Cardiac septum (tissue), 1 donor: Measurements from ENCODE around the gene STIMATE. TPM values are rescaled to one million over a fixed set of nuclear protein-coding genes. Genes with fewer than 3 reads are reported as not detected.

Experiments used
- DNase-seq: peaks from one replicate; pipeline ENCODE4 v3.0.0-alpha.2; 2020; ENCODE audit warnings: low spot score
- intact Hi-C: fragments of 100-400 bp; cut with DNase I; formaldehyde crosslinking; loops from one replicate; pipeline ENCODE4 v1.14.0; 2022
- total RNA-seq: library from RNA; stranded (reverse); fragmentation: NEBNext Ultra II Directional; extraction: Animal tissue kit (Norgen Biotek cat#: 25700); gene quantifications from one replicate; pipeline ENCODE4 v1.2.1, GENCODE V29; 2021
- donor health status: DM: no; HTN: no; CAD: no.

The STIMATE gene
- total RNA-seq, 1 donor from 2014 or later = 11.2 TPM

DNA sequence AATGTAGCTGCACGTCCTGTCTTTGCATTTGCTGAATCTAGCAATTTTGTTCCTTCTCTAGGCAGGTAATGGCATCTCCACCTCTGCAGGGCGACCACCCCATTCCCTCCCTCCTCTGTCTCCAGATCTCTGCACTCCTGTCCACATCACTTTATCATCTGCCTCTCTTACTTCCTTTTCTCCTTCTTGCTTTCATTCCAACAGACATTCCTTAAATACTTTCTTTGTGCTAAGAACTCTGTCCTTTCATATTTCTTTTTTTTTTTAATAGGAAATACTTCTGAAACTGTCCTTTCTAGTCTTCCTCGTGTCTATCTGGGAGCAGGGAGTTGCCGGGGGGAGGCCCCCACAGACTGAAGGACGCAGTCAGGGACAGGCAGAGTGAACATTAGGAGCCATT lies 95.5 kb downstream of the STIMATE start:
- intact Hi-C loops = no loop called here
- DNase-seq = no peak

- DNase-seq = no peak
- intact Hi-C loops = no loop called here
Measured at GRCh38 chr3:52800079-52800478, 97.3 kb downstream of the STIMATE start.

DNA sequence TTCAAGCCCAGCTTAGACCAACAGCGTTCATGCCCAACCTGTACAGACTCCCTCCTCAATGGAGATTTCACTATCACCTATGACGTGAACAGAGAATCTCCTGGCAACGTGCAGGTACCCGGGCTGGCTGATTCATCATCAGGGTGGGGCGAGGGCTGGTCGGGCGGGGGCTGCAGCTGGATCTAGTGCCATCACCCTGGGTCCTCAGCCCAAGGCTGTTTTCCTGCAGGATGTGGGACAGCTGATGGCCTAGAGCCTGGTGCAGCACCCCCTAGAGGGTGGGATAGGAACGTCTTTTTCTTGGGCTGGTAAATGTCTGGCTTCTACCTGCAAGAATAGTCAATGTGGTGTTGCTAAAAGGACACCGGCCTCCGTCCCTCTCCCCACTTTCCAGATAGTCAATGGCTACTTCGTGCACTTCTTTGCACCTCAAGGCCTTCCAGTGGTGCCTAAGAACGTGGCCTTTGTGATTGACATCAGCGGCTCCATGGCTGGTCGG lies 98.3 kb downstream of the STIMATE start:
- no peak for DNase-seq
- intact Hi-C loops = no loop called here

GRCh38 chr3:52798376-52798977 lies 98.9 kb downstream of the STIMATE start:
- intact Hi-C loops = no loop called here
- no peak for DNase-seq

DNA sequence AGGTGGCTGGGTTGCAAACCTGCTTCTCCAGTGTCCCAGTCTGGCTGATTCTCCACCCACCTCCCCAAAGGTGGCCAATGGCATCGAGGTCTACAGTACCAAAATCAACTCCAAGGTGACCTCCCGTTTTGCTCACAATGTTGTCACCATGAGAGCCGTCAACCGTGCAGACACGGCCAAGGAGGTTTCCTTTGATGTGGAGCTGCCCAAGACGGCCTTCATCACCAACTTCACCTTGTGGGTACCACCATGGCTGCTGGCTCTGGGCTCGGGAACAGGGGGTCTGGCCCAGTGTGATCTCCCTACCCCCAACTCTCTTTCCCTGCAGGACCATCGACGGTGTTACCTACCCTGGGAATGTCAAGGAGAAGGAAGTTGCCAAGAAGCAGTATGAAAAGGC lies 100.9 kb downstream of the STIMATE start:
- intact Hi-C loops = no loop called here
- DNase-seq = no peak

- intact Hi-C loops = no loop called here
- no peak for DNase-seq
Measured at GRCh38 chr3:52795298-52795900, 101.9 kb downstream of the STIMATE start.

DNA sequence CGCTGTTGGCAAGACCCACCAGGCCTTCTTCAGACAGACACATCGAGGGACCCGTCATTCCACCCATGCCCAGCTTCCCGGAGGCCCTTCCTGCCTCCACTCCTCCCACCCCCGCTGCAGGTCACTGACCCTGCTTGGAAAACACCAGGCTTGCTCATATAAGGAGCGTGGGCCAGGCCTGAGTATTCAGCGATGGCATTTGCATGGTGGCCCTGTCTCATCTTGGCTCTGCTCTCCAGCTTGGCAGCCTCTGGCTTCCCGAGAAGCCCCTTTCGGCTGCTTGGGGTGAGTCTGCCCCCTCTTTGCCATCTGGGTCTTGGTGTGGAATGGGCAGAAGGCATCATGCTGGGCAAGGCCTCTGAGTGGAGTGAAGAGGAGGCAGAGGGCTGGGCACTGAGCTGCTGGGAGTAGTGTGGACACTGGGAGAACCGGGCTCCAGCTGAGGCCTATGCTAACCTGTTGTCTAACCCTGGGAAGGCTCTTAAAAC lies 102.7 kb downstream of the STIMATE start, which contains the start of gene ITIH3:
Gene ITIH3 (plus strand): TSS at position 185 of the 488 bp plus-strand sequence. CDS start 8 bp downstream, at position 193.
- intact Hi-C loops = no loop called here
- no peak for DNase-seq

GRCh38 chr3:52793702-52794611 lies 103.4 kb downstream of the STIMATE start:
- DNase-seq = no peak
- intact Hi-C loops = no loop called here

DNA sequence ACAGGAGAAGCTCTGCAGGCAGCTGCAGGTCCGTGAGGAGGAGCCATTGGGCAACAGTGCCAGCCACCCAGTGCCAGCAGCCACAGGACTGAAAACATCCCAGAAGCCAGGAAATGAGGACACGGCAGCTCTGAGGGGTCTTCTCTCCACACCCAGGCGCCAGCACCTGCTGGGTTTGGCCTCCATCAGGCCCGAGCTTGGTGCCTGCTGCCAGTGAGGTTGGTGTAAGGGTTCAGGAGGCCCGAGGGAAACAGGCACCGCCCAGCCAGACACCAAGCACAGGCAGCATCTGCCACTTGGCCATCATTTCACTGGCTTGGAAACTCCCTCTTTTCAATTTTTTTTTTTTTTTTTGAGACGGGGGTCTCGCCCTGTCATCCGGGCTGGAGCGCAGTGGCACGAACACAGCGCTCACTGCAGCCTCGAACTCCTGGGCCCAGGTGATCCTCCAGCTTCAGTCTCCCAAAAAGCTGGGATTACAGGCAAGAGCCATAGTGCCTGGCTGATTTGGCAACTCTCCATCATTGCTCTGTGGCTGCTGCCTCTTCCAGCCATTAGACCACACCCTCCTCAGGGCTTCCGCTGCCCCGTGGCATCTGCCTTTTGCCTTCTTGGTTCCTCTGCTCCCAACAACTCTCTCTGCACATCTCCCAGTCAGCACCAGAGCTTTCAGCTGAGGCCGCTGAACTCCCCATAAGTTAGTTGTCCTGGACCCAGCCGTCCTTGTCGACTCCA lies 104.2 kb downstream of the STIMATE start:
- no peak for DNase-seq
- intact Hi-C loops = no loop called here

DNA sequence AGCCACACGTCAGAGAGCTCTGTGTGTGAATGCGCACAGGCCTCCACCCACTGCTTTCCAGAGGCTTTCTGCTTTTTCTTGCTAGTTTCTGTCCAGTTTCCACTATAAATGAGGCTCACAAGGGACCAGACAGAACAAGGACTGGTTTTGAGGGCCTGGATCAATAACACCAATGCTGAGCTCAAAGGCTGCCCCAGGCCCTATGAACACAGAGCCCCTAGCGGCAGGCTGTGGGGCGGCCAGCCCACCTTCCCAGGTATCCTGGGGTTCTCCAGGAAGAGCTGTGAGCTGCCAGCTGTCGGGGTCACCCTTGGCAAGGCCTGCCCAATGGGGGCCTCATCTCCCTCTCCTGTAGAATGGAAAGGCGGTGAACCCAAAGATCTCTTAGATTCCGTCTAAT lies 104.9 kb downstream of the STIMATE start:
- DNase-seq = no peak

DNA sequence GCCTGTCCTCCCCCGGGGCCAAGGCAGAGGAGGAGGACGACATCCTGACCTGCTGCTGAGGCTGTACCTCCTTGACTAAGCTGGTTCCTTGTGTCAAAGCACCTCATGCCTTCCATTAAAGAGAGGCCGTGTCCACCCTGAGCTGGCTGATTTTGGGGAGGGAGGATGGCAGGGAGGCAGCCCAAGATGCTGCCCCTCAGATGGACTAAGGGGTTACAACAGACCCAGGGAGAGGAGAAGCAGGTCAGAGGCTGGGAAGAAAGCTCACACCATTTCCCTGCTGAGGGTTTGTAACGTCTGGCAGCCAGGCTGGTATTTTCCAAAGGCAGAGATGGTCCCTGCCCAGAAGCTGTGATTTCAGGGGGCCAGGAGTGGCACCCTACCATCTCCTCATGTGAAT lies 105.4 kb downstream of the STIMATE start:
- DNase-seq = no peak
- intact Hi-C loops = no loop called here

More for the DNA sequence above, 104.9 kb downstream of the STIMATE start:
- intact Hi-C loops = no loop called here

- intact Hi-C loops = no loop called here
- no peak for DNase-seq
Measured at GRCh38 chr3:52791366-52791765, 106.0 kb downstream of the STIMATE start.

DNA sequence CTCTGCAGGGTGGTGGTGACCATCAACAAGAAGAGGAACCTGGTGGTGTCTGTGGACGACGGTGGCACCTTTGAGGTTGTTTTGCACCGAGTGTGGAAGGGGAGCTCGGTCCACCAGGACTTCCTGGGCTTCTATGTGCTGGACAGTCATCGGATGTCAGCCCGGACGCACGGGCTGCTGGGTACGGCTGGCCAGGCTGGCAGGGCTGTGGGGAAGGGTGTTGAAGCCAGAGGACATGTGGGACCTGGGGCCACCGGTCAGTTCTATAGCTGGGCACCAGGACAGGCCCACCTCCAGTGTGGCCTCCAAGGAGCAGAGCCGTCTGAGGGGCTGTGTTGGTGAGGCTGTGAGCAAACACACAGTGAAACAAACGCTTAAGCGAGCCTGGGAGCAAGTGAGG lies 106.6 kb downstream of the STIMATE start:
- intact Hi-C loops = no loop called here
- no peak for DNase-seq

DNA sequence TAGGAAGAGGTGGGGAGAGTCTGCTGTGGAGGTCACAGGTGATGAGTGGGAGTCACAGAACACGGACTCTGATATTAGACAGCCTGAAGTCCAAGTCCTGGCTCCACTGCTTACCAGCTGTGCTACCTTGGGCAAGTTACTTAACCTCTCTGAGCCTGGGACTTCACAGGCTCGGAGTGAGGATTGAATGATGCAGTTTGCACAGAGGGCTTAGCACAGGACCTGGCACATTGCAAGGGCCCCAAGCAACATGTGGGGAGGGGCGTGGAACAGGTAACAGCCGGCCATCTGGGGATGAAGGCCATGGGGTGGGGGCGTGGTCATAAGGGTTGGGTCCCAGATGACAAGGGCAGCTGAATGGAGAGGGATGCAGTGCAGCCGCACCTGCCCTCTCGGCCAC lies 107.0 kb downstream of the STIMATE start:
- intact Hi-C loops = no loop called here

DNA sequence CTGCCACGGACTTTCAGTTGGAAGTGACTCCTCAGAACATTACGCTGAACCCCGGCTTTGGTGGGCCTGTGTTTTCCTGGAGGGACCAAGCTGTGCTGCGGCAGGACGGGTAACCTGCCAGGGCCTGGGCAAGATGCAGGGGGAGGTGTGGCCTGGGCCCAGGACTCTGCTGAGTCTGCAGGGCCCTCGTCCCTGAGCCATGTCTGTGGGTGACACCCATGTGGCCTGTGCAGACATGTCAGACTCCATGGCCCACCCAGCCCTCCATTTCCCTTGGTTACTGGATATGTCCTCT lies 107.7 kb downstream of the STIMATE start:
- intact Hi-C loops = no loop called here
- no peak for DNase-seq

More for the DNA sequence above, 107.0 kb downstream of the STIMATE start:
- no peak for DNase-seq

GRCh38 chr3:52788890-52789745 lies 108.2 kb downstream of the STIMATE start:
- DNase-seq = no peak

GRCh38 chr3:52787672-52788625 lies 109.4 kb downstream of the STIMATE start:
- no peak for DNase-seq
- intact Hi-C loops = no loop called here

More at GRCh38 chr3:52788890-52789745, 108.2 kb downstream of the STIMATE start:
- intact Hi-C loops = no loop called here

- intact Hi-C loops = no loop called here
- DNase-seq = no peak
Measured at GRCh38 chr3:52787246-52787645, 110.1 kb downstream of the STIMATE start.
